Endodermal cell (in vitro differentiated cells): ENCODE results near the gene CDC42SE2. TPM values are rescaled to one million over a fixed set of nuclear protein-coding genes. Genes with fewer than 3 reads are reported as not detected.

Experiments used
- DNase-seq: peaks from one replicate; pipeline ENCODE4 v3.0.0-alpha.2; 2017
- H3K27ac ChIP-seq: 2 replicates; pipeline ENCODE4 v1.5.1; 2013; ENCODE audit warnings: mild to moderate bottlenecking, low read depth, low read length, moderate library complexity
- H3K27me3 ChIP-seq: 2 replicates; pipeline ENCODE4 v1.6.1; 2013; ENCODE audit warnings: mild to moderate bottlenecking, low read length, moderate library complexity; ENCODE audit not compliant: insufficient read depth, control insufficient read depth, poor library complexity, severe bottlenecking
- H3K36me3 ChIP-seq: 2 replicates; pipeline ENCODE4 v1.7.0; 2013; ENCODE audit warnings: mild to moderate bottlenecking, low read length, moderate library complexity; ENCODE audit not compliant: control insufficient read depth, insufficient read depth
- H3K4me1 ChIP-seq: one replicate; pipeline ENCODE4 v1.7.0; 2013; ENCODE audit warnings: low read length; ENCODE audit not compliant: control insufficient read depth, insufficient read depth
- H3K4me3 ChIP-seq: 2 replicates; pipeline ENCODE4 v1.5.1; 2013; ENCODE audit warnings: mild to moderate bottlenecking, low read length, moderate library complexity
- H3K9ac ChIP-seq: 2 replicates; pipeline ENCODE4 v1.6.1; 2013; ENCODE audit warnings: mild to moderate bottlenecking, low read length, moderate library complexity; ENCODE audit not compliant: poor library complexity, severe bottlenecking; ENCODE audit errors: extremely low read depth
- H3K9me3 ChIP-seq: 2 replicates; pipeline ENCODE4 v1.6.1; 2013; ENCODE audit warnings: mild to moderate bottlenecking, low read length, moderate library complexity; ENCODE audit not compliant: control insufficient read depth
- H3K27ac Mint-ChIP-seq: 2 replicates; pipeline ENCODE4 v1.8.0; 2020; ENCODE audit warnings: mixed read lengths
- H3K27me3 Mint-ChIP-seq: 2 replicates; pipeline ENCODE4 v1.8.0; 2021; ENCODE audit warnings: mild to moderate bottlenecking, mixed read lengths; ENCODE audit not compliant: insufficient read depth
- H3K36me3 Mint-ChIP-seq: 2 replicates; pipeline ENCODE4 v1.8.0; 2020; ENCODE audit warnings: low read depth, mixed read lengths
- H3K4me1 Mint-ChIP-seq: 2 replicates; pipeline ENCODE4 v1.8.0; 2020; ENCODE audit warnings: mixed read lengths
- H3K4me3 Mint-ChIP-seq: 2 replicates; pipeline ENCODE4 v1.8.0; 2020; ENCODE audit warnings: mild to moderate bottlenecking, moderate library complexity, mixed read lengths
- H3K9me3 Mint-ChIP-seq: 2 replicates; pipeline ENCODE4 v1.8.0; 2020; ENCODE audit warnings: mild to moderate bottlenecking, mixed read lengths
- WGBS, 2 experiments: methylation state at CpG; one replicate each; pipeline versions ENCODE4 v1.1.5 to v1.1.7; 2013; ENCODE audit warnings: missing lambda C conversion rate in 2 of 2, mixed read lengths in 1 of 2; ENCODE audit not compliant: insufficient coverage in 1 of 2, insufficient read length in 1 of 2; 5-methylcytosine and 5-hydroxymethylcytosine counted together
- total RNA-seq, 2 donors: library from RNA; stranded (reverse); fragmentation: NEBNext Ultra II Directional in 1 of 2; extraction: Animal tissue kit (Norgen Biotek cat#: 25700) in 1 of 2; gene quantifications; 2 replicates in 1 of 2; 3 replicates in 1 of 2; pipeline ENCODE4 v1.2.1, GENCODE V29; 2021
- TF ChIP-seq, protein P1 (sequence below): fragments of 200-600 bp; sonication (generic); conservative IDR thresholded peaks from 2 replicates; pipeline ENCODE4 v1.5.0; 2021; ENCODE audit warnings: antibody characterized with exemption, mild to moderate bottlenecking

Gene CDC42SE2
- total RNA-seq, 2 donors from 2014 or later = 28.6 to 36.4 TPM

DNA sequence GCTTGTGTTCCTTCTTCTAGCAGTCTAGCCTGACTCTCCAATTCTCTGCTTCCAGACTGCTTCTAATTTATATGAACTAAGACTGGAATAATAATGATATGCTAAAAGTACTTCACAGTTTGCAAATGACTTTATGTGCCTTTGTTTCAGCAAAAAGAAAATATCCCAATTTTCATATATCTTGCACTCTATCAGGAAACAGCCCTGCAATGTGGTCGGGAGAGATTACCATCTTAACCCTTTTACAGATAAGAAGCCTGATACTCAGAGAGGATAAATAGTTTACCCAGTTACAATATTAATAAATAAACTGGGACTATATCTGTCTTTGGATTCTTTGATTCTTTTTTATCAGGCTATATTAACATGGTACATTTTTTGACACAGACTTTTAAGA is 126.0 kb downstream of the CDC42SE2 start:
- H3K4me1 Mint-ChIP-seq = no peaks in the 10 kb centered on the region

DNA sequence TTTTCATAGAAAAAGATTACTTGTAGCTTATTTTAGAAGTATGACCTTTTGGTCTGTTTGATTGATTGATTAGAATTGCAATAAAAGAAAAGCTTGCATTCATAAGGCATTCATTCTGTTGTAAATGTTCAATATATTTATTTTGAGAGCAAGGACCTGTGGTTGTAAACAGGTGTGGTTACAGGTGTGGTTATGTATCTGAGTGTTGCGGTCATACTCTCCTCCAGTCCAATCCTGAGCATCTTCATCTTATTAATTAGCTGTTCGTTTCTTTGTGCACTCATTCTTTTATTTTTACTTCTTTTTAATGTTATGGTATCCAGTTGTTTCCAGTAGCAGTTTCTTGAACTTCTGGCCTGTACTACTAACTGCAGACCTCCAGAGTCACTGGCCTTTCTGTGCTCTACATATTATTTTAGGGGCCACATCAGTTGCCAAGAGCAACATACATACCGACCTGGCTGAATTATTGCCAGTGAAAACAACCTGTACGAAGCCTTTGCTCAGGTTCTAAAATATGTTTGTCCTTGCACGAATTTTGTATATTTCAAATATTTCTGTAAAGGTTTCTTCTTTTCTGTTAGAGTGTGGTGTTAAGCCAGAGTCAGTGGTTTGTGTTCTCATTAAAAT is 128.7 kb downstream of the CDC42SE2 start:
- no peak overlapping the region for H3K27ac Mint-ChIP-seq
- peaks cover 81% of the 10 kb centered on the region for H3K36me3 ChIP-seq
- no peak overlapping the region for H3K9ac ChIP-seq
- no peaks in the 10 kb centered on the region for H3K27me3 ChIP-seq
- H3K36me3 Mint-ChIP-seq = peaks cover 37% of the 10 kb centered on the region
- H3K4me1 Mint-ChIP-seq = no peaks in the 10 kb centered on the region
- no peaks in the 10 kb centered on the region for H3K9me3 ChIP-seq
- DNase-seq = no peak
- 87 to 93% methylated on average over 3 to 4 of the region's 5 CpGs for WGBS, 2 experiments
- H3K4me1 ChIP-seq = no peaks in the 10 kb centered on the region
- H3K4me3 ChIP-seq = no peak overlapping the region
- TF ChIP-seq, protein P1, sequence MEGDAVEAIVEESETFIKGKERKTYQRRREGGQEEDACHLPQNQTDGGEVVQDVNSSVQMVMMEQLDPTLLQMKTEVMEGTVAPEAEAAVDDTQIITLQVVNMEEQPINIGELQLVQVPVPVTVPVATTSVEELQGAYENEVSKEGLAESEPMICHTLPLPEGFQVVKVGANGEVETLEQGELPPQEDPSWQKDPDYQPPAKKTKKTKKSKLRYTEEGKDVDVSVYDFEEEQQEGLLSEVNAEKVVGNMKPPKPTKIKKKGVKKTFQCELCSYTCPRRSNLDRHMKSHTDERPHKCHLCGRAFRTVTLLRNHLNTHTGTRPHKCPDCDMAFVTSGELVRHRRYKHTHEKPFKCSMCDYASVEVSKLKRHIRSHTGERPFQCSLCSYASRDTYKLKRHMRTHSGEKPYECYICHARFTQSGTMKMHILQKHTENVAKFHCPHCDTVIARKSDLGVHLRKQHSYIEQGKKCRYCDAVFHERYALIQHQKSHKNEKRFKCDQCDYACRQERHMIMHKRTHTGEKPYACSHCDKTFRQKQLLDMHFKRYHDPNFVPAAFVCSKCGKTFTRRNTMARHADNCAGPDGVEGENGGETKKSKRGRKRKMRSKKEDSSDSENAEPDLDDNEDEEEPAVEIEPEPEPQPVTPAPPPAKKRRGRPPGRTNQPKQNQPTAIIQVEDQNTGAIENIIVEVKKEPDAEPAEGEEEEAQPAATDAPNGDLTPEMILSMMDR = no peak
- H3K4me3 Mint-ChIP-seq = no peak overlapping the region
- no peaks in the 10 kb centered on the region for H3K9me3 Mint-ChIP-seq
- H3K27me3 Mint-ChIP-seq = no peaks in the 10 kb centered on the region
- H3K27ac ChIP-seq = no peak overlapping the region

More for the DNA sequence above, 126.0 kb downstream of the CDC42SE2 start:
- Histone ChIP-seq H3K4me3 (no peak overlapping the region), H3K36me3 (peaks cover 64% of the 10 kb centered on the region), H3K27ac (no peak overlapping the region), H3K9ac (no peak overlapping the region), H3K9me3 (no peaks in the 10 kb centered on the region), H3K27me3 (no peaks in the 10 kb centered on the region), H3K4me1 (no peaks in the 10 kb centered on the region)
- DNase-seq = no peak
- no peaks in the 10 kb centered on the region for H3K27me3 Mint-ChIP-seq
- no peaks in the 10 kb centered on the region for H3K9me3 Mint-ChIP-seq
- H3K36me3 Mint-ChIP-seq = peaks cover 34% of the 10 kb centered on the region
- peak overlapping the region; percentile 30 for H3K27ac Mint-ChIP-seq
- TF ChIP-seq, protein P1 = no peak
- no peak overlapping the region for H3K4me3 Mint-ChIP-seq
- 100% methylated on average over 1 of the region's 1 CpG; no CpG with 5 or more reads in 1 of the 2 experiments for WGBS, 2 experiments

DNA sequence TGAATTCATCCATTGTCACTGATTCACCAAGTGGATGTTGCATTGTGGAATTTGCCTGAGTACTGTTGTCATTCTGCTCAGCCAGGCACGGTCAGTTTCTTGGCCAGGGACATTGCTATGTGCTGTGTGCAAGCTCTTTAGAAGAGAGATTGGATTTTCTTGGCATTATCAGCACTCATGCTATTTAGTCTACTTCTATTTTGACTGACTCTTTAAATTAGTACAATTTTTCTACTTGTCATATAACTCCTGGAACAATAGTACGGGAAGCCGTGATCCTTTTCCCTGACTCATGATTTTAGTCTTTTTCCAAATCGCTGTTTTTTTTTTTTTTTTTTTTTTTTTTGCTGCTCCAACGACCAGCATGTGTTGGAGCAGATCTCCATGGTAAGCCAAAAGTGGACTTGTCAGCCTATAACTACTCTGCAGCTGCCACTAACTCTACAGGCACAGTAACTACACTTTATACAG is 129.7 kb downstream of the CDC42SE2 start:
- H3K4me1 Mint-ChIP-seq = no peaks in the 10 kb centered on the region
- H3K27me3 Mint-ChIP-seq = no peaks in the 10 kb centered on the region
- DNase-seq = no peak
- TF ChIP-seq, protein P1 = no peak
- no peak overlapping the region for H3K4me3 Mint-ChIP-seq
- no peak overlapping the region for H3K9ac ChIP-seq
- H3K9me3 ChIP-seq = no peaks in the 10 kb centered on the region
- no peak overlapping the region for H3K27ac Mint-ChIP-seq
- H3K36me3 Mint-ChIP-seq = peaks cover 42% of the 10 kb centered on the region
- no peaks in the 10 kb centered on the region for H3K9me3 Mint-ChIP-seq
- 90 to 93% methylated on average over 2 to 5 of the region's 5 CpGs for WGBS, 2 experiments
- H3K4me1 ChIP-seq = no peaks in the 10 kb centered on the region
- no peak overlapping the region for H3K4me3 ChIP-seq
- no peak overlapping the region for H3K27ac ChIP-seq
- no peaks in the 10 kb centered on the region for H3K27me3 ChIP-seq
- H3K36me3 ChIP-seq = peaks cover 89% of the 10 kb centered on the region
